Activated T-cell treated with anti-CD3 and anti-CD28 coated beads for 4 hours (primary cell): ENCODE results near the gene TLCD3B.

Source experiments
- DNase-seq: peaks from one replicate; pipeline ENCODE4 v3.0.0-alpha.2; 2020

Gene TLCD3B

GRCh38 chr16:29987371-29988085 lies 43.5 kb downstream of the TLCD3B start:
- DNase-seq, result no peak

GRCh38 chr16:29986931-29987330 lies 44.1 kb downstream of the TLCD3B start:
- DNase-seq, result no peak

GRCh38 chr16:29986231-29986630 lies 44.8 kb downstream of the TLCD3B start:
- no peak for DNase-seq

GRCh38 chr16:29985271-29985811 lies 45.7 kb downstream of the TLCD3B start:
- no peak for DNase-seq

- DNase-seq, result no peak
Observed at GRCh38 chr16:29984764-29985147, 46.3 kb downstream of the TLCD3B start.

GRCh38 chr16:29984137-29984763 lies 46.8 kb downstream of the TLCD3B start:
- DNase-seq, result no peak

GRCh38 chr16:29983420-29984136 lies 47.5 kb downstream of the TLCD3B start:
- no peak for DNase-seq

- no peak for DNase-seq
Observed at GRCh38 chr16:29982560-29983419, 48.3 kb downstream of the TLCD3B start.

GRCh38 chr16:29978564-29979270 lies 52.4 kb downstream of the TLCD3B start:
- DNase-seq, result no peak

- DNase-seq, result no peak
Observed at GRCh38 chr16:29978081-29978480, 53.0 kb downstream of the TLCD3B start.

- no peak for DNase-seq
Observed at GRCh38 chr16:29977063-29977825, 53.8 kb downstream of the TLCD3B start.

- no peak for DNase-seq
Observed at GRCh38 chr16:29975811-29976511, 55.1 kb downstream of the TLCD3B start.

GRCh38 chr16:29975134-29975538 lies 55.9 kb downstream of the TLCD3B start:
- DNase-seq, result no peak
